GM12873 (cell line): ENCODE measurements around the gene METTL25B.

Source experiments
- CTCF ChIP-seq: IDR thresholded peaks from 2 replicates; pipeline ENCODE4 v1.5.1; 2012; ENCODE audit warnings: low read depth, mild to moderate bottlenecking, moderate library complexity, low read length, control low read depth; ENCODE audit not compliant: insufficient read depth; ENCODE audit errors: missing control alignments

METTL25B gene

GRCh38 chr1:156747742-156748669, 19.7 kb downstream of the METTL25B start:
- no peak for TF ChIP-seq CTCF

GRCh38 chr1:156748670-156749418, 20.6 kb downstream of the METTL25B start:
- TF ChIP-seq CTCF = no peak

GRCh38 chr1:156749419-156750118, 21.3 kb downstream of the METTL25B start:
- no peak for TF ChIP-seq CTCF

- no peak for TF ChIP-seq CTCF
Observed at GRCh38 chr1:156750191-156750672, 22.0 kb downstream of the METTL25B start.

- no peak for TF ChIP-seq CTCF
Observed at GRCh38 chr1:156750711-156751450, 22.6 kb downstream of the METTL25B start.

GRCh38 chr1:156751451-156751756, 23.1 kb downstream of the METTL25B start, which contains the start of gene HDGF:
Gene HDGF, minus strand, starts transcription at chr1:156751675. Its CDS starts 246 bp downstream, at chr1:156751429.
- no peak for TF ChIP-seq CTCF
